Activated CD4-positive, alpha-beta T cell treated with anti-CD3 and anti-CD28 coated beads, Interleukin-10, Interleukin-2, amounts not matched to agents 100 ng/mL and 50 ng/mL, durations not matched to agents 16 hours and 8 hours (primary cell): ENCODE results near the gene ZBTB7C.

Experiments used
- DNase-seq: peaks from one replicate; pipeline ENCODE4 v3.0.0-alpha.2; 2020

ZBTB7C gene

DNA sequence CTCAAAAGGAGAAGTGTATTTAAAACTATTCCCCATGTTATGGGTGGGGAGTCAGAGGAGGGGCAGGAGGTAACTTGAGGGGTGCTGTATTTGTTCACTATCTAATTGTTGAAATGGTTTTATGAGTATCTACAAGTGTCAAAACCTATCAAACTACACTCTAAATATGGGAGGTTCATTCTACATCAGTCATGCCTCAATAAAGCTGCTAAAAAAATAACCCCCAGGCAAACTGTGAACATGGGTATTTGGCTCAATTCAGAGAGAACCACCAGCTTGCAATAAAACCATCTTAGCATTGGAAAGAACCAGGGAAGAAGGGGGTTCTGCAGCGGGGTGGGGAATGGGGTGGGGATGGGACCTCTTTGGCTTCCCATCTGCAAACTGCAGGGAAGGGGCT, 302.7 kb downstream of the ZBTB7C start:
- DNase-seq = no peak

DNA sequence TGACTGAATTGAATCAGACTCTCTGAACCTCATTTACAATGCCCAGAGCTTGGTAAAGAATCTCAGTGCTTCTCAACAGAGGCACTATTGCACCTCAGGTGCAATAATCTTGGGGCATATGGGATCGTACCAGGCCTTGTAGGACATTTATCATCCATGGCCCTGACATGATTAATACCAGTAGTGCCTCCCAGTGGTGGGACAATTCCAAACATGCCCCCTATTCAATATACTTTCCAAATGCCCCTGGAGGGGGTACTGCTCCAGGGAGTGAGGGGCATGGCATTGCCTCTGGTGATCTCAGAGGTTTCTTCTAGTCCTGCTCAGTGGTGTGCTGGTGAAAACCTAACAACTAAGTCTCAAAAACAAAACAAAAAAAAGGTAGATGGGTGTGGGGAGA, 303.9 kb downstream of the ZBTB7C start:
- DNase-seq = no peak

DNA sequence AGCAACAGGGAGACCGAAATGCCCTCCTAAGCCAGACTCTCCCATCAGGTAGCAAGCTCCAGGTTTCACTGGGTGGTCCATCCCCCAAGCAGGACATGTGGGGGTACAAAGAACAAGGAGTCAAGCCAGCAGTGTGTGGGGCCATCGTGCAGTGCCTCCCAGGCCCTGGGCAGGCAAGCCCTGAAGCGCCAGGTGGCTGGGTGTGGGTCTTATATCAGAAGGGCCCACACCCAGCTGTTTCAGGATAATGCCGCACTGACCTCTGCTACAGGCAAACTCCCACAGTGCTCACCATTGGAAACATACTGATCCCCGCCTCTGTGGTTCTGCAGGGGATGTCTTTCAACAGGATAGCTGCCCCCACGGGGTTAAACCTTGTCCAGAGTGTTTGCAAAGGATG, 304.5 kb downstream of the ZBTB7C start:
- DNase-seq = no peak

DNA sequence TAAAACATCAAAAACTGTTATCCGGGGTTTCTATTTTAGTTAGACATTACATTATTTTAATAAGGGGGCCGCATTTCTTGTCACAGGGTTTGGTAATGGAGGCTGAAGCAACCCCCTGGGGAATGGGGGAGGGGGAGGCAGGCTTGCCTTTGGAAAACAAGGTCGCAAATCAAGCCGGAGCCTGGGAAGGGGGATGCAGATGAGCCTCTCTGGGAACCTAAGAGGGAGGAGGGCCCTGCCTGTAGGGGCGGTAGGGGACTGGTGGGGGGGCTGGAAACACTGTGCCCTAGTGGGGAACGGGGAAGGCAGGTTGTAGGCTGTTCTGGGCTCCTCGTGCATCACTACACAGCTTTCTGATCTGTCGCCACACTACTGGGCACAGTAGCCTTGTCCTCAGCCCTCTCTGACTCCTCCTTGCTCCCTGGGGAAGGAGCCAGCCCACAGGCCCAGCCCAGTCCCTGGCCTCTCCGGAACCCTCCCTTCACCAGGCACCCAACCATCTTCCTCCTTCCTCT, 308.5 kb downstream of the ZBTB7C start:
- no peak for DNase-seq

DNA sequence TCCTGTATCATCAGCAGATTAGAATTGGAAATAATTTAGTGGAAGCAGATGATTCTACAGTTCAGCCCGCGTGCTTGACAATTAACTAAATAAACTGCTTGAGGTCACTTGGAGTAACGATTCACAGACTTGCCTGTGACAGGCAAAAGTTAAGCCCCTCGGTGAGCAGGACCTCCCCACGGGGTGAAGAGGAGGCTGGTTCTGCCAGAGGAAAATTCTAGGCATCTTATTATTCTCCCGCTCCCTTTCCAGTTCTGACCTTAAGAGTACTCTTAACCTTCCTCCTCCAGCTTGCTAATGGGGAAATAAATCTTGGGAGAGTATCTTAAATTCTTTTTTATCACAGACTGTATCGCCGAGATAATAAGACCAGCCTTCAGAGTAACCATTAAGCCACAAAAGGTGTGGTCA, 309.0 kb downstream of the ZBTB7C start:
- DNase-seq = no peak

DNA sequence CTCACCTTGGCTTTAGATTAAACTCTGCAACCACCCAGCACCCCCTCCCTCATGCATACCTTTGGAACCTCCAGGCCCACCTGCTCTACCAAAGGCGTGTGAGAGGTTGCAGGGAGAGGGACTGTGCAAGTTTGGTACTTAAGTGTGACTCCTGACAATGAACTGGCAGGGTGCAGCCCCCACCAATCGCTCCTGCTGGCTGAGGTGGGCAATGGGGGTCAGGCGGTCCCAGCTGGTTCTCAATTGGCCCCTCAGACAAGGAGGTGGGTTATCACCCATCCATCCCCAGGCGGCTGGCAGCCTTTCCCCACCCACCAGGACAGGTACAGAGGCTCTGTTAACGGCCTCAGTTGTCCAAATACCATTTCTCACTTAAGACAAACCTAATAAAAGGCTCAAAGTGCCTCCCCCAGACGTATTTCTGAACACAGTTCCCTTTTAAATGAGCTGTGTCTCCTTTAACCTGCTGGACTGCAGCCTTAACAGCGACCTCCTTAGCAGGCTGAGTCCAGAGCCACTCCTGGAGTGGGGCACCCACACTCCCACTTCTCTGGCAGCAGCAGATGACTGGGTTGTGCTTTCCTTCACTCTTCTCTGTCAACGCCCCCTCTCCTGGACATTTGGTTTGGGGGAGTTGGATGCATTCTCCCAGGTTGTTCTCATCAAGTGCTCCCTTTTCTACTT, 309.6 kb downstream of the ZBTB7C start:
- DNase-seq = no peak

DNA sequence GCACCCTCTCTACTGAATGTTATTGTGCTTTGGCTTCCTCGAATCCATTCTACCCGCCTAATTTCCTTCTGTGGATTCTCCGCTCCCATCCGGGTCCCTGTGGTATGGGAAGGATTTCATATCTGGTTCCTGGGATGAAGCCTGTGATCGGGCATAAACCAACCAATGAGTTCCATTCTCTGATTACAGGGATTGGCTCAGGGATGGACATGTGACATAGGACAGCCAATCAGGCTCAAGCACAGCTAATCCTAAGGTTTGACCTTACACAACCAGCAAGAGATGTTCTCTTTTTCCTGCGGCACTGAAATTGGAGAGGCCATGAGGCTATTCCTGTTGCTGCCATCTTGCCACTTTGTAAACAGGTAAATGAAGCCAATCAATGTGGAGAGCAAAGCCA, 310.6 kb downstream of the ZBTB7C start:
- no peak for DNase-seq

DNA sequence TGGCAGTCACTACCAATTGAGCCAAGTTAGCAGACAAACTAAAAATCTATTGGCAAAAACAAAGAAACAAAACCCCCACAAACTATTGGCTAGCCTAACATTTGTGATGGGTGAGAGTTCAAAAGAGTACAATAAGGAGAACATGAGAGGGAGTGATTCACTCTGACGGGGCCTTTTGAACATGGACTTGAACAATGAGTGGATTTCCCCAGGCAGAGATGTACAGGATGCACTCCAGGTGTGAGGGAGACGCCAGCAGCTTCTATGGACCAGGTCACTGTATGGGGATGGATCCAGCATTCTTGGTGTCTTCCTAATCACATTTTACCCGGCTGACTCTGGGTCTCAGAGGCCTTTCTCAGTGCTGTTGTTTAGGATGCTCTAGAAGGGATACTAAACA, 311.2 kb downstream of the ZBTB7C start:
- no peak for DNase-seq

DNA sequence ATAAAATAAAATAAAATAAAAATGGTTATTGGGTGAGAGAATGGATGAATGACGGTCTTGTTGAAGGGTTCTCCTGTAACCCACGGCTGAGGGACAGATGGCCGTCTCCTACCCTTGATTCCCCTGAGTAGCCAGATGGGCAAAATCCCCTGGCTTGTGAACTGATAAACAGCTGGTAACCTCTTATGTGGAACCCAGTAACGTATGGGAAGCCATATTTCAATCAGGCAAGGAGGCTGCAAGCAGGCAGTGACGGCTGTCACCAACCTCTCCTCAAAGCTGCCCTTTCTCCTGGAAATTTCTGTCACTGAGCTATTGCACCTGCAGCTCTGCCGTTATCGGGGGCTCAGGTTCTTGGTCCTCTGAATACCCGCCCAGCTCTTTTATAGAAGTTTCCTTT, 313.5 kb downstream of the ZBTB7C start:
- no peak for DNase-seq

DNA sequence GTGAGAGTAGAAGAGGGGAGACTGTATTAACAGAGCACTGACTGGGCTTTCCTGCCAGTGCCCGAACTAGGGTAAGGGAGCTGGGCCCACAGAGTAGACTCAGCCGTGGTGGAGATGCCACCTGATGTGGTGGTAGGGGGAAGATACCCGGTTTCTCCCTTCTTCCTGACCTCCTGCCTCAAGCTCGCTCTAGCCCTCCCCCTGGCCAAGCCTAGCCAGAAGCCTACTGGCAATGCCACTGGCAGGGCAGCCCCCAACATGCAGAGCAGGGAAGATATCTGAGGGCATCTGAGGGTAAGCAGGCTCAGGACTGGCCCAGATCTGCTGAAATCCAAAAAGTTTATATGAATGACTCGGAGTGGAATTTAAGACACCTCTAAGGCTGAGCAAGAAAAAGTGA, 316.1 kb downstream of the ZBTB7C start:
- DNase-seq = no peak

DNA sequence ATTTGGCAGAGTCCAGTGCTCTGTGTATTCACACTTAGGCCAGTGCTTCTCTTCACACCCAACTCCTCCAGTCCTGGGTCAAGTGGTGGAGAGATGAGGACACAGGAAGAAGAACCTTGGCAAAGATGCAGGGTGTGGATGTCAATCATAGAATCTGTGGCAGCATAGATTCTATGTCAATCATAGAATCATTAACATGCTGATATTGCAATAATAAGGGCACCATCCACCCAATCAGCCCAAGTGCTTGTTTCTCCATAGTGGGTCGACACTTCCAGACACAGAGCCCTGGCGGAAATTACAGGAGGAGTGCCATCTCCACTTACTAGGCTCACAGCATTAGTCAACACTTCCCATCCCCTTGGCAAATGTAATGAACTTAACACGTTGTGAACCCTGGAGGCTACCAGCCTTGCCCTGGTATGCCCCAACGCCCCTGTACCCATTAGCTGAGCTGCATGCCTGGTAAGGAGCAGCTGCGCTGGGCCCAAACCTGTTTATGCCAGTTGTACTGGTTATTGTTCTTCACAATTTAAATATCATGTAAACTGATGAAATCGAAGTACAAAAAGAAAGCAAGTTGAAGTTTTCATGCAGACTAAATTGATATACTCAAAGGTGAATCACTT, 317.2 kb downstream of the ZBTB7C start:
- no peak for DNase-seq

DNA sequence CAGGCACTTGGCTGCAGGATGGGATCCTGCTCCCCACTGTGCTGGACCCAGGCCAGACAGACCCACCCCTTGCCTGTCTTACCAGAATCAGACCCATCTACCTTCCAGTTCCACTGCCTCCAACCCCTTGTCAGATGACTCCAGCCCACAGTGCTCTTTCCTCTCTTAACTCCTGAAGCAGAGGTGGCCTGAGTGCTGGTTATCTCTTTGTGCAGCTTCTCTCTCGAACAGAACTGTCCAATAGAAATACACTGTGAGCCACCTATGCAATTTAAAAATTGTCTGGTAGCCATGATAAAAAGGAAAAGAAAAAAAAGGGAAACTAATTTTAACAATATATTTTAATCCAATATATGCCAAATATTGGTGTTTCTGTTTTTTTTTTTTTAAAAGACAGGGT, 318.5 kb downstream of the ZBTB7C start:
- no peak for DNase-seq

DNA sequence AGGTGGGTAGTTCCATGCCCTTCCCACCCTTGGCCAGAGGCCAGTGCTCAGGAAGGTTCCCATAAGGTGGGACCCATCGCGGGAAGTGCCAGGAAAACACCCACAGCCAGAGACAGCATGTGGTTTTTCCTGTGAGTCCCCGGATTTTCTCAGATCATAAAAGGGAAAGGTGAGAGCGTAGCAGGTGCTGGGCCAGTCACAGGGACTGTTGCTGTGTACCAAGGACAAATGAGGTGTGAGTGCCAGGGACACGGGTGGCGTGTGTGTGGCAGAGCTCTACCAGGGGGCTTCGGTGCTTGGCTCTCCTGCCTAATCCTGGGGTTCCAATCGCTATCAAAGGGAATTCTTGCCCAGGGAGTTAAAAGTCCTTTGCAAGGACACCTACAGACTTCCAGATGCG, 319.2 kb downstream of the ZBTB7C start:
- DNase-seq = no peak

DNA sequence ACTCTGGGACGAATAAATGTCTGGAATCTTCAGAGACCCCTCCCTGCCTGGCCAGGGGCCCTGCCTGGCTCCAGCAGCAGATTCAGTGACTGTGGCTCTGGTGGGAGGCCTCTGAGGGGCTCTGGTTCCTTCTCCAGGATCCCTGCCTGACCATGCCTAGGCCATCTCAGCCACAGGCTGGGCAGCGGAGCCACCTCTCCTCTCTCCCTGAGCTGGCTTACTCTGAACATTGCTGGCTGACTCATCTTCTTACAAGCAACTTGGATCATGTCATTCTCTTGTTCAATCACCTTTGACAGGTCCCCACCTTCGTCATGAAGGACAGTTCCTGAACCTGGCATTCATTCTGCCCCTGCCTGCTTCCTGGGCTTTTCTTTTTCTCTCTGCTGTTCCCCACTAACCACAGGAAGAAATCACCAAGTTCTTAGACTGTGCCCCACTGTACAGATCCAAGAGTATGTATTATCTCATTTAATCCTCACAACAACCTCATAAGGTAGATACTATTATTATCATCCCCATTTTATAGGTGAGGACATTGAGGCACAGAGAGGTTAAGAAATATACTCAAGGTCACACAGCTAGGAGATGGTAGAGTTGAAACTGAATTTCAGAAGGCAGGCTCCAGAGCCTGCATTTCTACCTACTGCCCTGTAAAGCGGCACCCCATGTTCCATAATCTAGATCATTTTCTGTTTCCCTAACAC, 323.2 kb downstream of the ZBTB7C start:
- no peak for DNase-seq

DNA sequence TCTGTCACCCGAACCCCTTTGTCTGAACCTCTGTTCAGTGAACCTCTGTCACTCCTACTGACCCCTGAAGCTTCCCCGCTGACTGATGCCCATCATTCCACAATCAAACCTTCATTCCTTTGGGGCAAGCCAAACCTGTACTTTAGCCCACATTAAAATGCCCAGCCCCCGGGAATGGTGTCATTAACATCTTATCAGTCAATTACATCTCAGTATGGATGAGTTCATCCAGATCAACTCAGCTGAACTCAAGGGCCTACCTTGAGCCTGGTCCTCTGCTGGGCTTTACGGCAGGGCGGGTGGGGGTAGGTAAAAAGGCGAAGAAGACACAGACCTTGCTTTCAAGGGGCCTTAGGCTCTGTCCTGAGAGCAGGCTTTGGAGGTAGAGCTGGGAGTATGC, 324.3 kb downstream of the ZBTB7C start:
- no peak for DNase-seq

DNA sequence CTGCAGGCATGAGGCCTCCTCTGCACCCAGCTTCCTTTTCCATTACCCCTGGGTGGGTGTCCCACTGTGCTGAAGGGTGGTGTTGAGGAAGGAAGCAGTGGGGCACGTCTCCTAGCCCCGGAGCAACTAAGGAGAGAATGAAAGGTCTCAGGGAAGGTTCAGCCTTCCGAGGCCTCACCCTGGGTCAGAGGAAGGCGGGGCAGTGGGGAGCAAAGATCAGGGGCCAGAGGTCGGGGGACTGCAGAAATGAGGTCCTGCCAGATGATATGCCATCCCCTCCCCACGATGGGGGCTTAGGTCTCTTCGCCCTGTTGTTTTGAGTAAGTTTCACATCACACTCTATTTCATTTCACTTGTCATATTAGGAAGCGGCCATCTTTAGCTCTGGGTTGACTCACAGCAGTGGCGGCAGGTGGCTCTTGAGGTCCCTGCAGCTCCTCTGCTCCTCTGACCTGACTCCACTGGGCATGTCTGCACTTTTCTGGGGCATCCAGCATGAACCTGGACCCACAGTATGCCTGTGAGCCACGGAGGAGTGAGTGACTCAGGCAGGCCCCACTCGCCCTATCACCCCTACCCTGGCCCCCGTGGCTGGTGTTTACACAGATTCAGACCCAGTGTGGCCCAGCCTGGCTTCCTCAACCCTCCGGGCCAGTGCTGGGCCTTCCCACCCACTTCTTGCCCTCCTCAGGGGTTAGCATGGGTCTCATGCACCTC, 325.0 kb downstream of the ZBTB7C start:
- no peak for DNase-seq

DNA sequence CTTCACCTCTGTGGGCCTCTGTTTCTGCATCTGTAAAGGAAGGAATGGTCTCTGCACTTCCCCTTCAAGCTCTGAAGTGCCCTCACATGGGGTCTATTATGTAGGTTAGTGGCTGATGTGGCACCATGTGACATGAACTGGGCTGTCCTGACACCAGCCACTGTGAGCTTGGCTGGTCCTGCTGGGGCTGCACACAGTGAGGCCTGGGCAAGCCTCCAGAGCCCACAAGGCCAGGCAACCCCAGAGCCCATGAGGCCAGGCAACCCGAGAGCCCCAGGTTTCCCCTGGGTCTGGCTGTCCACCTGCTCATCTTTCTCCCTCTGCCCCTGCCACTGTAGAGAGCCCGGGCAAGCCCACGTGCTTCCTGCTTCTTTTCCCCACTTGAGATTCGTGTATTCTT, 328.6 kb downstream of the ZBTB7C start:
- no peak for DNase-seq

DNA sequence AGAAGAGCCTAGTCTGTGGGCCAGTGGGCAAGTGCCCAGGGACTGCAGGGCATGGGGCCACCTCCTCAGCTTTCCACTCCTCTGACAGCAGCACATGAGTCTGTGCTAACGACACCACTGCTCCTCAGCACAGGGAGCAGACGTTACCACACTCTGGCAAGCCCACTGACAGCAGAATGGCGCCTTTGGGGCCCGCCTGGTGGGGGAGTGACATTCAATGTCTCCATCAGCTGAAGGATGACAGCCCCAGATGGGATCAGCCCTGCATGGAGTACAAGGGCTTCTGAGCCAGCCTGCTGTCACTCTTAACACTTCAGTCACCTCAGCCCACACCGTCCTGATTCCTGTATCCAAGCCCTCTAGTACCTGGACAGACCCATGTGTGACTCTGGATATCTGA, 329.3 kb downstream of the ZBTB7C start:
- no peak for DNase-seq

DNA sequence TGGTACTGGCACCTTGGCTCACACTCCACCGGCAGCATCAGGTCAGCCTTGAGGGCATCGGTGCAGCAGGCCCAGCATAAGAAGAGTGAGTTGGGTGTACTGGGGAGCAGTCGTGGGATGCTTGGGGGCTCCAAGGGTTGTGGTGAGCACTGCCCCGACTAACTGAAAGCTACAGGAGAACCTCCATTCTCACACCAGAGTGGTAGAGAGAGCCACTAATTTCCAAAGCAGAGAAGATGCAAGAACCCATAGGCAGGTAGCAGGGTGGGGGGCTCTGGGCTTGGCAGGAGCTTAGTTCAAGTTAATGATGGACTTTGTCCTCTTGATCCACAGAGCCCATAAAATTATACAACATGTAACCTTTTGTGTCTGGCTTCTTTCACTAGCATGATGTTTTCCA, 330.7 kb downstream of the ZBTB7C start:
- DNase-seq = no peak

DNA sequence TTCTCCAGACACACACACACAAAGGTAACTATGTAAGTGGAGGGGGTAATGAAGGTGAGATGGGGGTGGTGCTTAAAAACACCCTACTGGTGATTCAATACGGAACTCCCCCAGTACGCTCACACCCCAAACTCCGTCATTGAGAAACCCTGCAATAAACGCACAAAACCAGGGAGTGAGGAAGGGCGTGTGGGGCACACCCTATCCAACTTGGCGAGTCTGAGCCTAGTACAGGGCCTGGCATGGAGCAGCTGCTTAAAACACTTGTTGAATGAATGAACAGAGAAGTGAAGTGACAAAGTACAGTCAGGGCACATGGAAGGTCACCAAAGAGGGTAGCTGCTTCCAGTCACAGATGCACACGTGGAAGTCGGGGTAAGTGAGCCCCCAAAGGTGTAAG, 331.9 kb downstream of the ZBTB7C start:
- DNase-seq = no peak

DNA sequence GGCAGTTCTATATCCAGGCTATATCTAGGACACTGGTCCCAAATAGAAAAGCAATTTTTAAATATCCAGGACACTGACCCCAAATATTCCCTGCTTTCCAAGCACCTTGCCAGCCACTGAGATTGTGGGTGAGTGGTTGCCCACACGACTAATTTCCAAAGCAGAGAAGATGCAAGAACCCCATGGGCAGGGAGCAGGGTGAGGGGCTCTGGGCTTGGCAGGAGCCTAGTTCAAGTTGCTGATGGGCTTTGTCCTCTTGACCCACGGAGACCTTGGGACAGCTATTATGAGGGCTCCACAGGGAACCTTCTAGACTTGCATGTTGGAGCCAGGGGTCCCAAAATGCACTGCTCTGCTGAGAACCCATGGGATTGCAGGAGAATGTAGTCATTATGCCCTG, 332.7 kb downstream of the ZBTB7C start:
- DNase-seq = no peak

DNA sequence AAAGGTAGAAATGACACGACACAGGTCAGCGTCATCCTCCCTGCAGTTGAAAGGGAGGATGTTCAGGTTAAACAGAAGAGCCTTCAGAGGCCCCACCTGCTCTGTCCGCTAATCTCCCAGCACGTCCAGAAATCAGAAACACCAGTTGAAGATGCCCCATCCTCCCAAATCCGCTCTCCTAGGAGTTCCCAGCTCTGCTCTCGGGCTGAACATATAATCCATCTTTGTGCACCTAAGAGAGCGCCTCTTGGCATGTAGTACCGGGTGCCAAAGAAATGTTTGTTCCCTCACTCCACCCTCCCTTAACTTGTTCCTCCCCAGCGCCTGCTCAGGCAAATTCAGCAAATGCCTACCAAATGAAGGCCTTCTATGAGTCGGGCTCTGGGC, 333.5 kb downstream of the ZBTB7C start:
- DNase-seq = no peak

DNA sequence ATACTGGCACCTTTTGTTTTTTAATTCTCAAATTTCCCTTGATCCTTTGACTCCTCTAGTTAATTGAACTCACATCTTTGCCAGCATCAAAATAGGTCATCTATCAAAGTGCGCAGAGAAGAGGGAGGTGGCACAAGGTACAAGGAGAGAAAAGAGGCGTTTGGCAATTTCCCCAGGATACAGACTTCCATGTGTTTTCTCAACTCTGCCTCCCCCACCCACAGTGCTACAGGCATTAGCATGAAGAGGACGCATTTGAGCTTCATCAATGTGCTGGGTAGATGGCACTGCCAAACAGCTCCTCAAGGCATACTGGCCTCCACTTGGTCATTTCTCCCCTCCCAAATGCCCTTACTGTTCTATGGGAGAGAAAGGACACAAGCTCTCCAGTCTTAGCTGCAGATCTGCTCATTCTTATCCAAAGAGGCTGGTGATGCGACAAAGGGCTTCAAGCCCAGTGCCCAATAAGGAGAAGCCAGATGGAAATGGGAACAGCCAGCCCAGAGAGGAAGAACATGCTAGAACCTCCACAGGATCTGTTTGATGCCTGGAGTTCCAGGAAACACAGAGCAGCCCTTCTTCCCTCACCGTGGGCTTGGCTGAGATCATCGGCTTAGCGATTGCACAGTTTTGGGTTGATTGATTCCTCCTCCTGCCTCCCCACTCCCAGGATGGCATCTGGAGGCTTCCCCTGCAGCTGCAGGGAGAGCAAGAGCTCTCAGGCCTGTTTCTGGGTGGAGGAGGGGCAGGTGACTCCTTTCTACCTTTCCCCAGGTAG, 334.1 kb downstream of the ZBTB7C start:
- no peak for DNase-seq
